ENCODE measurements around the gene TAP2. TPM values are rescaled to one million over a fixed set of nuclear protein-coding genes. Genes with fewer than 3 reads are reported as not detected.

The TAP2 gene
- total RNA-seq, 1 donor: 20.6 TPM

DNA sequence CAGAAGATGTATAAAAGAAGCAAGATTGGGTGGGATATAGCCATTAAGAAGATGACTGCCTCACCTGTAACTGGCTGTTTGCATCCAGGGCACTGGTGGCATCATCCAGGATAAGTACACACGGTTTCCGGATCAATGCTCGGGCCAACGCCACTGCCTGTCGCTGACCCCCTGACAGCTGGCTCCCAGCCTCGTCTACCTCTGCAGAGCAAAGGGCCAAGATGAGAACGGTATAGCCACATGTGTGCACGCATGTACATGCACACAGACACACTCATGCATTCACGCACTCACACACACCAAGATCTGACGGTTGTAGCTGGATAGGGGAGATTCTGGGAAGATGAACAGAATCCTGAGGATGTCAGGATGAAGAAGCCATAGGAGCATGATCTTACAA, 8.5 kb upstream of the TAP2 start:
- TF ChIP-seq, protein P1, sequence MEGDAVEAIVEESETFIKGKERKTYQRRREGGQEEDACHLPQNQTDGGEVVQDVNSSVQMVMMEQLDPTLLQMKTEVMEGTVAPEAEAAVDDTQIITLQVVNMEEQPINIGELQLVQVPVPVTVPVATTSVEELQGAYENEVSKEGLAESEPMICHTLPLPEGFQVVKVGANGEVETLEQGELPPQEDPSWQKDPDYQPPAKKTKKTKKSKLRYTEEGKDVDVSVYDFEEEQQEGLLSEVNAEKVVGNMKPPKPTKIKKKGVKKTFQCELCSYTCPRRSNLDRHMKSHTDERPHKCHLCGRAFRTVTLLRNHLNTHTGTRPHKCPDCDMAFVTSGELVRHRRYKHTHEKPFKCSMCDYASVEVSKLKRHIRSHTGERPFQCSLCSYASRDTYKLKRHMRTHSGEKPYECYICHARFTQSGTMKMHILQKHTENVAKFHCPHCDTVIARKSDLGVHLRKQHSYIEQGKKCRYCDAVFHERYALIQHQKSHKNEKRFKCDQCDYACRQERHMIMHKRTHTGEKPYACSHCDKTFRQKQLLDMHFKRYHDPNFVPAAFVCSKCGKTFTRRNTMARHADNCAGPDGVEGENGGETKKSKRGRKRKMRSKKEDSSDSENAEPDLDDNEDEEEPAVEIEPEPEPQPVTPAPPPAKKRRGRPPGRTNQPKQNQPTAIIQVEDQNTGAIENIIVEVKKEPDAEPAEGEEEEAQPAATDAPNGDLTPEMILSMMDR (IDR thresholded peaks at IDR 0.05; ENCODE audit: extremely low read depth, low read depth, low read length): no peak
- H3K36me3 ChIP-seq (ENCODE audit: insufficient read depth, low read length): peaks cover 65% of the 10 kb centered on the region

GRCh38 chr6:32845384-32845884, 6.9 kb upstream of the TAP2 start:
- peaks cover 12% of the 10 kb centered on the region for H3K4me1 ChIP-seq (ENCODE audit: insufficient read depth, low read length)
- no peak overlapping the region for H2AFZ ChIP-seq (ENCODE audit: low read length)
- no peaks in the 10 kb centered on the region for H3K27me3 ChIP-seq (ENCODE audit: insufficient read depth, low read length)
- TF ChIP-seq, protein P1 (IDR thresholded peaks at IDR 0.05; ENCODE audit: extremely low read depth, low read depth, low read length): no peak
- no peak overlapping the region for H3K27ac ChIP-seq (ENCODE audit: low read depth, low read length)
- no peak overlapping the region for H3K4me2 ChIP-seq (ENCODE audit: insufficient read depth, low read length)
- DNase-seq (ENCODE audit: insufficient read length, low spot score, missing footprints): no peak
- peaks cover 23% of the 10 kb centered on the region for H3K79me2 ChIP-seq (ENCODE audit: insufficient read depth, low read length)
- no peaks in the 10 kb centered on the region for H4K20me1 ChIP-seq (ENCODE audit: insufficient read depth, low read length)
- H3K36me3 ChIP-seq (ENCODE audit: insufficient read depth, low read length): peaks cover 66% of the 10 kb centered on the region
- no peak overlapping the region for H3K4me3 ChIP-seq (ENCODE audit: insufficient read depth, low read length)
- H3K9me3 ChIP-seq (ENCODE audit: low read depth, low read length): no peaks in the 10 kb centered on the region

More for the DNA sequence above, 8.5 kb upstream of the TAP2 start:
- Histone ChIP-seq H3K27ac (ENCODE audit: low read depth, low read length) (no peak overlapping the region), H2AFZ (ENCODE audit: low read length) (no peak overlapping the region), H3K4me1 (ENCODE audit: insufficient read depth, low read length) (peaks cover 15% of the 10 kb centered on the region), H3K9me3 (ENCODE audit: low read depth, low read length) (no peaks in the 10 kb centered on the region), H3K79me2 (ENCODE audit: insufficient read depth, low read length) (peaks cover 35% of the 10 kb centered on the region), H3K4me3 (ENCODE audit: insufficient read depth, low read length) (no peak overlapping the region), H3K27me3 (ENCODE audit: insufficient read depth, low read length) (no peaks in the 10 kb centered on the region), H3K4me2 (ENCODE audit: insufficient read depth, low read length) (no peak overlapping the region), H4K20me1 (ENCODE audit: insufficient read depth, low read length) (no peaks in the 10 kb centered on the region)
- DNase-seq (ENCODE audit: insufficient read length, low spot score, missing footprints): no peak

DNA sequence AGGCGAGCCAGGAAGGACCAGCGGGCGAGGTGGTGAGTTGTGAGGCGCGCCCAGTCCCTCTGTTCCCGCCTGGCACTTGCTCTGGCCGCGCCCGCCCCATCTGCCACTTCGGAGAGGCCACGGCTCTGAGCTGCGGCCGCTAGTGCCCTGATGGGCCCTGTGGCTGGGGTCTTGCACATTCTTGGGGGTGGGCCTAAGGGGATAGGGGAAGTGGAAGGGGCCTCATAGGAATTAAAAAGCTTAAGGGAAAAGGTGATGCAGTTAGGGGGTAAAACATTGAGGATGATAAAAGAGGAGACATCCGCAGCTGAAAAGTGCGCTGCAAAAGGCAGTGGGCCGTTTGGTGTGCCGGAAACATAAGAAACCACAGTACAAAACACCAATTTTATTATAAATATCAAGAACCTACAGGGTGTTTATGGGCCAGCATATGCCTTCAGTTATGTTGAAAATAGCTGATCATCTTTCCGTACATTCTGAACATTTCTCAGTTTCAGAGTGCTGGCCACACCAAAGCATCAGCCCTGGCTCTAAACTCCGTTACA, 6.4 kb upstream of the TAP2 start:
- H3K27me3 ChIP-seq (ENCODE audit: insufficient read depth, low read length): no peaks in the 10 kb centered on the region
- DNase-seq (ENCODE audit: insufficient read length, low spot score, missing footprints): no peak
- peaks cover 23% of the 10 kb centered on the region for H3K79me2 ChIP-seq (ENCODE audit: insufficient read depth, low read length)
- no peaks in the 10 kb centered on the region for H3K9me3 ChIP-seq (ENCODE audit: low read depth, low read length)
- no peaks in the 10 kb centered on the region for H4K20me1 ChIP-seq (ENCODE audit: insufficient read depth, low read length)
- TF ChIP-seq, protein P1 (IDR thresholded peaks at IDR 0.05; ENCODE audit: extremely low read depth, low read depth, low read length): no peak
- H3K4me1 ChIP-seq (ENCODE audit: insufficient read depth, low read length): peaks cover 12% of the 10 kb centered on the region
- H3K36me3 ChIP-seq (ENCODE audit: insufficient read depth, low read length): peaks cover 60% of the 10 kb centered on the region
- H3K4me3 ChIP-seq (ENCODE audit: insufficient read depth, low read length): peak overlapping the region; percentile 93
- H3K27ac ChIP-seq (ENCODE audit: low read depth, low read length): peak overlapping the region; percentile 98
- peak overlapping the region; percentile 95 for H2AFZ ChIP-seq (ENCODE audit: low read length)
- H3K4me2 ChIP-seq (ENCODE audit: insufficient read depth, low read length): peak overlapping the region; percentile 94

GRCh38 chr6:32843979-32844838, 5.7 kb upstream of the TAP2 start, which contains the start of gene PSMB8:
Gene PSMB8, minus strand, starts transcription at chr6:32844047. Its CDS starts 51 bp downstream, at chr6:32843996.
- peaks cover 12% of the 10 kb centered on the region for H3K4me1 ChIP-seq (ENCODE audit: insufficient read depth, low read length)
- H3K79me2 ChIP-seq (ENCODE audit: insufficient read depth, low read length): peaks cover 23% of the 10 kb centered on the region
- H3K36me3 ChIP-seq (ENCODE audit: insufficient read depth, low read length): peaks cover 57% of the 10 kb centered on the region
- H3K4me2 ChIP-seq (ENCODE audit: insufficient read depth, low read length): peak within 1 kb of the TSS; percentile 94
- TF ChIP-seq, protein P1 (IDR thresholded peaks at IDR 0.05; ENCODE audit: extremely low read depth, low read depth, low read length): no peak
- H3K9me3 ChIP-seq (ENCODE audit: low read depth, low read length): no peaks in the 10 kb centered on the region
- peak within 1 kb of the TSS; percentile 98 for H3K27ac ChIP-seq (ENCODE audit: low read depth, low read length)
- no peaks in the 10 kb centered on the region for H4K20me1 ChIP-seq (ENCODE audit: insufficient read depth, low read length)
- H3K4me3 ChIP-seq (ENCODE audit: insufficient read depth, low read length): peak within 1 kb of the TSS; percentile 93
- no peaks in the 10 kb centered on the region for H3K27me3 ChIP-seq (ENCODE audit: insufficient read depth, low read length)
- peak within 1 kb of the TSS; percentile 95 for H2AFZ ChIP-seq (ENCODE audit: low read length)
- peak; percentile 98 for DNase-seq (ENCODE audit: insufficient read length, low spot score, missing footprints)

Measured in osteoblast (primary cell).